ENCODE results near the gene SUCLA2. TPM values are rescaled to one million over a fixed set of nuclear protein-coding genes. Genes with fewer than 3 reads are reported as not detected.

SUCLA2 gene
- total and polyA plus RNA-seq, 2 experiments from 2014 or later, result 56.0 to 84.2 TPM

DNA sequence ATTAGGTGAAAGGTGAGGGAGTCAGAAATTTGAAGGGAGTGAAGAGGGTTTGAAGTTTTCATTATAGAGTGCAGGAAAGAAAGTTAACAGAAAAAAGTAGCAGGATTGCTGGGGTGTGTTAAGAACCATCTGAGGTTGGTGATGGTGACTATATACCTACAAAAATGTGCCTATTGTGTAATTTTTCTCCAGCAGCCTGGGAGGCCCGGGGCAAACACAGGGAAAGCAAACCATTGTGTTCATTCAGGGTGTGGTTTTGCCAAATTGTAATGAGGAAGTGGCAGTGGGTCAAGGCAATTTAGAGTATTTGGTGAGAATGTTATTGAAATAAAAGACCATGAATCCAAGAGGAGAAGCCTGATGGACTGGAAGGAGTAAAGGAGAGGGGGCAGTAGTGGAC lies 8.2 kb upstream of the SUCLA2 start:
- Histone ChIP-seq H3F3A (replicated peaks; ENCODE audit: low read depth) (no peaks in the 10 kb centered on the region), H3K27ac (ENCODE audit: low read depth) (no peak overlapping the region), H3K79me2 (replicated peaks; ENCODE audit: insufficient read depth) (no peaks in the 10 kb centered on the region), H3K27me3 (ENCODE audit: insufficient read depth) (no peaks in the 10 kb centered on the region), H3K4me1 (ENCODE audit: insufficient read depth) (peaks cover 14% of the 10 kb centered on the region), H3K36me3 (ENCODE audit: insufficient read depth) (no peaks in the 10 kb centered on the region), H3K4me3 (no peak overlapping the region), H4K20me1 (replicated peaks; ENCODE audit: insufficient read depth) (no peaks in the 10 kb centered on the region), H3K4me2 (no peak overlapping the region), H2AFZ (no peak overlapping the region), H3K9me2 (ENCODE audit: insufficient read depth) (no peaks in the 10 kb centered on the region)
- no peak for DNase-seq (ENCODE audit: low spot score)
- TF ChIP-seq, protein P1, sequence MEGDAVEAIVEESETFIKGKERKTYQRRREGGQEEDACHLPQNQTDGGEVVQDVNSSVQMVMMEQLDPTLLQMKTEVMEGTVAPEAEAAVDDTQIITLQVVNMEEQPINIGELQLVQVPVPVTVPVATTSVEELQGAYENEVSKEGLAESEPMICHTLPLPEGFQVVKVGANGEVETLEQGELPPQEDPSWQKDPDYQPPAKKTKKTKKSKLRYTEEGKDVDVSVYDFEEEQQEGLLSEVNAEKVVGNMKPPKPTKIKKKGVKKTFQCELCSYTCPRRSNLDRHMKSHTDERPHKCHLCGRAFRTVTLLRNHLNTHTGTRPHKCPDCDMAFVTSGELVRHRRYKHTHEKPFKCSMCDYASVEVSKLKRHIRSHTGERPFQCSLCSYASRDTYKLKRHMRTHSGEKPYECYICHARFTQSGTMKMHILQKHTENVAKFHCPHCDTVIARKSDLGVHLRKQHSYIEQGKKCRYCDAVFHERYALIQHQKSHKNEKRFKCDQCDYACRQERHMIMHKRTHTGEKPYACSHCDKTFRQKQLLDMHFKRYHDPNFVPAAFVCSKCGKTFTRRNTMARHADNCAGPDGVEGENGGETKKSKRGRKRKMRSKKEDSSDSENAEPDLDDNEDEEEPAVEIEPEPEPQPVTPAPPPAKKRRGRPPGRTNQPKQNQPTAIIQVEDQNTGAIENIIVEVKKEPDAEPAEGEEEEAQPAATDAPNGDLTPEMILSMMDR (conservative IDR thresholded peaks at IDR 0.05; ENCODE audit: low read depth in 2 of 2), result no peak
- TF ChIP-seq, protein P2, sequence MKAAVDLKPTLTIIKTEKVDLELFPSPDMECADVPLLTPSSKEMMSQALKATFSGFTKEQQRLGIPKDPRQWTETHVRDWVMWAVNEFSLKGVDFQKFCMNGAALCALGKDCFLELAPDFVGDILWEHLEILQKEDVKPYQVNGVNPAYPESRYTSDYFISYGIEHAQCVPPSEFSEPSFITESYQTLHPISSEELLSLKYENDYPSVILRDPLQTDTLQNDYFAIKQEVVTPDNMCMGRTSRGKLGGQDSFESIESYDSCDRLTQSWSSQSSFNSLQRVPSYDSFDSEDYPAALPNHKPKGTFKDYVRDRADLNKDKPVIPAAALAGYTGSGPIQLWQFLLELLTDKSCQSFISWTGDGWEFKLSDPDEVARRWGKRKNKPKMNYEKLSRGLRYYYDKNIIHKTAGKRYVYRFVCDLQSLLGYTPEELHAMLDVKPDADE (IDR thresholded peaks at IDR 0.05), result no peak
- TF ChIP-seq EZH2phosphoT487 (IDR thresholded peaks at IDR 0.05; ENCODE audit: unreplicated experiment), result no peak
- TF ChIP-seq ZNF114 (CRISPR knock-in tag; IDR thresholded peaks at IDR 0.05), result no peak
- no peak for TF ChIP-seq NANOG (IDR thresholded peaks at IDR 0.05; ENCODE audit: borderline replicate concordance)
- TF ChIP-seq, protein P3, sequence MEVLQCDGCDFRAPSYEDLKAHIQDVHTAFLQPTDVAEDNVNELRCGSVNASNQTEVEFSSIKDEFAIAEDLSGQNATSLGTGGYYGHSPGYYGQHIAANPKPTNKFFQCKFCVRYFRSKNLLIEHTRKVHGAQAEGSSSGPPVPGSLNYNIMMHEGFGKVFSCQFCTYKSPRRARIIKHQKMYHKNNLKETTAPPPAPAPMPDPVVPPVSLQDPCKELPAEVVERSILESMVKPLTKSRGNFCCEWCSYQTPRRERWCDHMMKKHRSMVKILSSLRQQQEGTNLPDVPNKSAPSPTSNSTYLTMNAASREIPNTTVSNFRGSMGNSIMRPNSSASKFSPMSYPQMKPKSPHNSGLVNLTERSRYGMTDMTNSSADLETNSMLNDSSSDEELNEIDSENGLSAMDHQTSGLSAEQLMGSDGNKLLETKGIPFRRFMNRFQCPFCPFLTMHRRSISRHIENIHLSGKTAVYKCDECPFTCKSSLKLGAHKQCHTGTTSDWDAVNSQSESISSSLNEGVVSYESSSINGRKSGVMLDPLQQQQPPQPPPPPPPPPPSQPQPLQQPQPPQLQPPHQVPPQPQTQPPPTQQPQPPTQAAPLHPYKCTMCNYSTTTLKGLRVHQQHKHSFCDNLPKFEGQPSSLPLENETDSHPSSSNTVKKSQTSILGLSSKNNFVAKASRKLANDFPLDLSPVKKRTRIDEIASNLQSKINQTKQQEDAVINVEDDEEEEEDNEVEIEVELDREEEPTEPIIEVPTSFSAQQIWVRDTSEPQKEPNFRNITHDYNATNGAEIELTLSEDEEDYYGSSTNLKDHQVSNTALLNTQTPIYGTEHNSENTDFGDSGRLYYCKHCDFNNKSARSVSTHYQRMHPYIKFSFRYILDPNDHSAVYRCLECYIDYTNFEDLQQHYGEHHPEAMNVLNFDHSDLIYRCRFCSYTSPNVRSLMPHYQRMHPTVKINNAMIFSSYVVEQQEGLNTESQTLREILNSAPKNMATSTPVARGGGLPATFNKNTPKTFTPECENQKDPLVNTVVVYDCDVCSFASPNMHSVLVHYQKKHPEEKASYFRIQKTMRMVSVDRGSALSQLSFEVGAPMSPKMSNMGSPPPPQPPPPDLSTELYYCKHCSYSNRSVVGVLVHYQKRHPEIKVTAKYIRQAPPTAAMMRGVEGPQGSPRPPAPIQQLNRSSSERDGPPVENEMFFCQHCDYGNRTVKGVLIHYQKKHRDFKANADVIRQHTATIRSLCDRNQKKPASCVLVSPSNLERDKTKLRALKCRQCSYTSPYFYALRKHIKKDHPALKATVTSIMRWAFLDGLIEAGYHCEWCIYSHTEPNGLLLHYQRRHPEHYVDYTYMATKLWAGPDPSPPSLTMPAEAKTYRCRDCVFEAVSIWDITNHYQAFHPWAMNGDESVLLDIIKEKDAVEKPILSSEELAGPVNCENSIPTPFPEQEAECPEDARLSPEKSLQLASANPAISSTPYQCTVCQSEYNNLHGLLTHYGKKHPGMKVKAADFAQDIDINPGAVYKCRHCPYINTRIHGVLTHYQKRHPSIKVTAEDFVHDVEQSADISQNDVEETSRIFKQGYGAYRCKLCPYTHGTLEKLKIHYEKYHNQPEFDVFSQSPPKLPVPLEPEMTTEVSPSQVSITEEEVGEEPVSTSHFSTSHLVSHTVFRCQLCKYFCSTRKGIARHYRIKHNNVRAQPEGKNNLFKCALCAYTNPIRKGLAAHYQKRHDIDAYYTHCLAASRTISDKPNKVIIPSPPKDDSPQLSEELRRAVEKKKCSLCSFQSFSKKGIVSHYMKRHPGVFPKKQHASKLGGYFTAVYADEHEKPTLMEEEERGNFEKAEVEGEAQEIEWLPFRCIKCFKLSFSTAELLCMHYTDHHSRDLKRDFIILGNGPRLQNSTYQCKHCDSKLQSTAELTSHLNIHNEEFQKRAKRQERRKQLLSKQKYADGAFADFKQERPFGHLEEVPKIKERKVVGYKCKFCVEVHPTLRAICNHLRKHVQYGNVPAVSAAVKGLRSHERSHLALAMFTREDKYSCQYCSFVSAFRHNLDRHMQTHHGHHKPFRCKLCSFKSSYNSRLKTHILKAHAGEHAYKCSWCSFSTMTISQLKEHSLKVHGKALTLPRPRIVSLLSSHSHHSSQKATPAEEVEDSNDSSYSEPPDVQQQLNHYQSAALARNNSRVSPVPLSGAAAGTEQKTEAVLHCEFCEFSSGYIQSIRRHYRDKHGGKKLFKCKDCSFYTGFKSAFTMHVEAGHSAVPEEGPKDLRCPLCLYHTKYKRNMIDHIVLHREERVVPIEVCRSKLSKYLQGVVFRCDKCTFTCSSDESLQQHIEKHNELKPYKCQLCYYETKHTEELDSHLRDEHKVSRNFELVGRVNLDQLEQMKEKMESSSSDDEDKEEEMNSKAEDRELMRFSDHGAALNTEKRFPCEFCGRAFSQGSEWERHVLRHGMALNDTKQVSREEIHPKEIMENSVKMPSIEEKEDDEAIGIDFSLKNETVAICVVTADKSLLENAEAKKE (CRISPR knock-in tag; IDR thresholded peaks at IDR 0.05), result no peak
- no peak for TF ChIP-seq EZH2 (IDR thresholded peaks at IDR 0.05; ENCODE audit: low read depth, unreplicated experiment)
- TF ChIP-seq POLR2AphosphoS5 (IDR thresholded peaks at IDR 0.05; ENCODE audit: low read depth), result no peak
- no peak overlapping the region for H3K4me3 Mint-ChIP-seq
- H3K36me3 Mint-ChIP-seq (ENCODE audit: low read depth), result peaks cover 6% of the 10 kb centered on the region; the same call in 2 of the 3 replicates
- ATAC-seq, result no peak
- H3K4me1 Mint-ChIP-seq, result peaks cover 20% of the 10 kb centered on the region
- H3K9me3 Mint-ChIP-seq, result no peaks in the 10 kb centered on the region
- peaks cover 11% of the 10 kb centered on the region for H3K27me3 Mint-ChIP-seq (ENCODE audit: insufficient read depth, low read depth, poor library complexity)
- H3K27ac Mint-ChIP-seq, result no peak overlapping the region; the same call in 1 of the 2 replicates

Data from GM23338 (cell line).